22Rv1 (cell line): ENCODE data around the gene SLC40A1.

Experiments used
- ZFX ChIP-seq: fragments of 450-650 bp; IDR thresholded peaks from 2 replicates; pipeline ENCODE4 v1.6.1; 2017; ENCODE audit warnings: antibody characterized with exemption, borderline replicate concordance
- TF ChIP-seq, protein P1 (sequence below): fragments of 450-650 bp; IDR thresholded peaks from 2 replicates; pipeline ENCODE4 v1.5.1; 2017; ENCODE audit warnings: mild to moderate bottlenecking

DNA sequence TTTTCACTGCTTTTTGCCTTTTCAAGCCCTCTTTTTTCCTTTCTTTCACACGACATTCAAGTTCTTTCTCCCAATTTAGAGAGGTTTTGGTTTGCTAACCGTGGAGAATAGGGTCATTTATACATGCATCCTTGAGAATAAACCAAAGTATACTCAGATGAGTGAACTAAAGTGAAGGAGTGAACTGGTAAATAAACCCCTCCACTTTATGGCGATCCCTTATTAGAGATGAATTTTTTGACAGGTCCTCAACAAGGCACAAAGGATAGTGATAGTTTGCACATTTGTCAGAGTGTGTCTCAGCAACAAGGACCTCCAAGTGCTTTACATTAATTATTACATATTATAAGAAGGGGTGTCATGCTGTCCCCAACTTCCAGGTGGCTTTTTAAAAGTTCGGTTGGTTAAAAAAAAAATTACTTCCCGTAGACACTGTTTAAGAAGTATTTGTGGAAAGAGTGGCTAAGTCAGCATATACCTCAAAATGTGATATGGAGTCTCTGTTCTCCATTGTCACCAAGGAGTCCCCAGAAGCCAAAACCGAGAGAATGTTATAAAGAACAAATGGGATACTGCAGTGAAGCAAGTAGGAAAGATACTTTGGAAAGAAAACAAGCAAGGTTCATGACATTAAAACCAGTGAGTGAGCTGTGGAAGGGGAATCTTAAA, 1.7 kb upstream of the SLC40A1 start:
- TF ChIP-seq, protein P1, sequence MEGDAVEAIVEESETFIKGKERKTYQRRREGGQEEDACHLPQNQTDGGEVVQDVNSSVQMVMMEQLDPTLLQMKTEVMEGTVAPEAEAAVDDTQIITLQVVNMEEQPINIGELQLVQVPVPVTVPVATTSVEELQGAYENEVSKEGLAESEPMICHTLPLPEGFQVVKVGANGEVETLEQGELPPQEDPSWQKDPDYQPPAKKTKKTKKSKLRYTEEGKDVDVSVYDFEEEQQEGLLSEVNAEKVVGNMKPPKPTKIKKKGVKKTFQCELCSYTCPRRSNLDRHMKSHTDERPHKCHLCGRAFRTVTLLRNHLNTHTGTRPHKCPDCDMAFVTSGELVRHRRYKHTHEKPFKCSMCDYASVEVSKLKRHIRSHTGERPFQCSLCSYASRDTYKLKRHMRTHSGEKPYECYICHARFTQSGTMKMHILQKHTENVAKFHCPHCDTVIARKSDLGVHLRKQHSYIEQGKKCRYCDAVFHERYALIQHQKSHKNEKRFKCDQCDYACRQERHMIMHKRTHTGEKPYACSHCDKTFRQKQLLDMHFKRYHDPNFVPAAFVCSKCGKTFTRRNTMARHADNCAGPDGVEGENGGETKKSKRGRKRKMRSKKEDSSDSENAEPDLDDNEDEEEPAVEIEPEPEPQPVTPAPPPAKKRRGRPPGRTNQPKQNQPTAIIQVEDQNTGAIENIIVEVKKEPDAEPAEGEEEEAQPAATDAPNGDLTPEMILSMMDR = no peak
- no peak for TF ChIP-seq ZFX
